ENCODE data around the gene PSMA4.

Gene PSMA4

GRCh38 chr15:78570710-78571109 is 30.5 kb downstream of the PSMA4 start:
- DNase-seq (ENCODE audit: low read depth, low spot score) = no peak
- no peaks in the 10 kb centered on the region for H3K27me3 ChIP-seq (ENCODE audit: control insufficient read depth, insufficient read depth, low read length)
- H3K4me1 ChIP-seq (ENCODE audit: control insufficient read depth, insufficient read depth, low read length) = no peaks in the 10 kb centered on the region
- H3K27ac ChIP-seq (ENCODE audit: low read length) = no peak overlapping the region
- no peaks in the 10 kb centered on the region for H3K36me3 ChIP-seq (ENCODE audit: control insufficient read depth, insufficient read depth, low read length)
- WGBS (ENCODE audit: insufficient coverage, insufficient read length) = no CpG with 5 or more reads among the region's 2 CpGs
- H3K9me3 ChIP-seq (ENCODE audit: control insufficient read depth, insufficient read depth, low read length) = no peaks in the 10 kb centered on the region
- no peak overlapping the region for H3K4me3 ChIP-seq (ENCODE audit: low read length)

GRCh38 chr15:78571382-78571781 is 31.1 kb downstream of the PSMA4 start:
- Histone ChIP-seq H3K9me3 (ENCODE audit: control insufficient read depth, insufficient read depth, low read length) (no peaks in the 10 kb centered on the region), H3K27ac (ENCODE audit: low read length) (no peak overlapping the region), H3K36me3 (ENCODE audit: control insufficient read depth, insufficient read depth, low read length) (no peaks in the 10 kb centered on the region), H3K27me3 (ENCODE audit: control insufficient read depth, insufficient read depth, low read length) (no peaks in the 10 kb centered on the region), H3K4me3 (ENCODE audit: low read length) (no peak overlapping the region), H3K4me1 (ENCODE audit: control insufficient read depth, insufficient read depth, low read length) (no peaks in the 10 kb centered on the region)
- DNase-seq (ENCODE audit: low read depth, low spot score) = no peak
- no CpG with 5 or more reads among the region's 4 CpGs for WGBS (ENCODE audit: insufficient coverage, insufficient read length)

GRCh38 chr15:78573416-78573815 is 33.2 kb downstream of the PSMA4 start:
- Histone ChIP-seq H3K9me3 (ENCODE audit: control insufficient read depth, insufficient read depth, low read length) (no peaks in the 10 kb centered on the region), H3K4me1 (ENCODE audit: control insufficient read depth, insufficient read depth, low read length) (no peaks in the 10 kb centered on the region), H3K36me3 (ENCODE audit: control insufficient read depth, insufficient read depth, low read length) (no peaks in the 10 kb centered on the region), H3K27me3 (ENCODE audit: control insufficient read depth, insufficient read depth, low read length) (no peaks in the 10 kb centered on the region), H3K27ac (ENCODE audit: low read length) (no peak overlapping the region), H3K4me3 (ENCODE audit: low read length) (no peak overlapping the region)
- no peak for DNase-seq (ENCODE audit: low read depth, low spot score)
- WGBS (ENCODE audit: insufficient coverage, insufficient read length) = no CpG with 5 or more reads among the region's 4 CpGs

GRCh38 chr15:78574944-78575343 is 34.7 kb downstream of the PSMA4 start:
- Histone ChIP-seq H3K27me3 (ENCODE audit: control insufficient read depth, insufficient read depth, low read length) (no peaks in the 10 kb centered on the region), H3K9me3 (ENCODE audit: control insufficient read depth, insufficient read depth, low read length) (no peaks in the 10 kb centered on the region), H3K27ac (ENCODE audit: low read length) (no peak overlapping the region), H3K36me3 (ENCODE audit: control insufficient read depth, insufficient read depth, low read length) (no peaks in the 10 kb centered on the region), H3K4me1 (ENCODE audit: control insufficient read depth, insufficient read depth, low read length) (no peaks in the 10 kb centered on the region), H3K4me3 (ENCODE audit: low read length) (no peak overlapping the region)
- no CpG with 5 or more reads among the region's 1 CpG for WGBS (ENCODE audit: insufficient coverage, insufficient read length)
- DNase-seq (ENCODE audit: low read depth, low spot score) = no peak

- Histone ChIP-seq H3K9me3 (ENCODE audit: control insufficient read depth, insufficient read depth, low read length) (no peaks in the 10 kb centered on the region), H3K27me3 (ENCODE audit: control insufficient read depth, insufficient read depth, low read length) (no peaks in the 10 kb centered on the region), H3K4me1 (ENCODE audit: control insufficient read depth, insufficient read depth, low read length) (no peaks in the 10 kb centered on the region), H3K27ac (ENCODE audit: low read length) (no peak overlapping the region), H3K36me3 (ENCODE audit: control insufficient read depth, insufficient read depth, low read length) (peaks cover 7% of the 10 kb centered on the region; the same call in 1 of the 2 replicates), H3K4me3 (ENCODE audit: low read length) (no peak overlapping the region)
- DNase-seq (ENCODE audit: low read depth, low spot score) = no peak
- WGBS (ENCODE audit: insufficient coverage, insufficient read length) = no CpG with 5 or more reads among the region's 1 CpG
Measured at GRCh38 chr15:78597583-78597982, 57.3 kb downstream of the PSMA4 start.

GRCh38 chr15:78598348-78598747 is 58.1 kb downstream of the PSMA4 start:
- no peak overlapping the region for H3K27ac ChIP-seq (ENCODE audit: low read length)
- peaks cover 1% of the 10 kb centered on the region; the same call in 1 of the 2 replicates for H3K9me3 ChIP-seq (ENCODE audit: control insufficient read depth, insufficient read depth, low read length)
- DNase-seq (ENCODE audit: low read depth, low spot score) = no peak
- no peak overlapping the region for H3K4me3 ChIP-seq (ENCODE audit: low read length)
- H3K27me3 ChIP-seq (ENCODE audit: control insufficient read depth, insufficient read depth, low read length) = no peaks in the 10 kb centered on the region
- WGBS (ENCODE audit: insufficient coverage, insufficient read length) = no CpG with 5 or more reads among the region's 3 CpGs
- H3K4me1 ChIP-seq (ENCODE audit: control insufficient read depth, insufficient read depth, low read length) = no peaks in the 10 kb centered on the region
- peaks cover 7% of the 10 kb centered on the region; the same call in 1 of the 2 replicates for H3K36me3 ChIP-seq (ENCODE audit: control insufficient read depth, insufficient read depth, low read length)

GRCh38 chr15:78599189-78599588 is 58.9 kb downstream of the PSMA4 start:
- Histone ChIP-seq H3K27me3 (ENCODE audit: control insufficient read depth, insufficient read depth, low read length) (no peaks in the 10 kb centered on the region), H3K4me1 (ENCODE audit: control insufficient read depth, insufficient read depth, low read length) (no peaks in the 10 kb centered on the region), H3K4me3 (ENCODE audit: low read length) (no peak overlapping the region), H3K36me3 (ENCODE audit: control insufficient read depth, insufficient read depth, low read length) (peaks cover 7% of the 10 kb centered on the region; the same call in 1 of the 2 replicates), H3K9me3 (ENCODE audit: control insufficient read depth, insufficient read depth, low read length) (peaks cover 1% of the 10 kb centered on the region; the same call in 1 of the 2 replicates), H3K27ac (ENCODE audit: low read length) (no peak overlapping the region)
- no peak for DNase-seq (ENCODE audit: low read depth, low spot score)

Measured in iPS DF 6.9 (cell line).